Nephron (organoid): ENCODE results near the gene PDGFD.

Experiments
- H3K27ac Mint-ChIP-seq, 3 experiments: 2 replicates each; pipeline ENCODE4 v1.8.0; 2020; ENCODE audit warnings: mixed read lengths in 3 of 3, mild to moderate bottlenecking in 2 of 3, moderate library complexity in 1 of 3
- H3K27me3 Mint-ChIP-seq: 2 replicates; pipeline ENCODE4 v1.8.0; 2021; ENCODE audit warnings: low read depth, mild to moderate bottlenecking, moderate library complexity, mixed read lengths
- H3K36me3 Mint-ChIP-seq: 2 replicates; pipeline ENCODE4 v1.8.0; 2020; ENCODE audit warnings: low read depth, mixed read lengths
- H3K4me1 Mint-ChIP-seq: 2 replicates; pipeline ENCODE4 v1.8.0; 2020; ENCODE audit warnings: mixed read lengths
- H3K4me3 Mint-ChIP-seq, 3 experiments: 2 replicates each; pipeline ENCODE4 v1.8.0; 2020; ENCODE audit warnings: mild to moderate bottlenecking in 3 of 3, mixed read lengths in 3 of 3, moderate library complexity in 2 of 3
- H3K9me3 Mint-ChIP-seq: 2 replicates; pipeline ENCODE4 v1.8.0; 2020; ENCODE audit warnings: mixed read lengths
- TF ChIP-seq, protein P1 (sequence below), 3 experiments: fragments of 200-600 bp; sonication (generic); IDR thresholded peaks; one replicate each; pipeline ENCODE4 v1.5.0; 2021; ENCODE audit warnings: antibody characterized with exemption in 3 of 3; ENCODE audit not compliant: unreplicated experiment in 3 of 3

PDGFD gene

GRCh38 chr11:103961010-103961409 is 202.9 kb downstream of the PDGFD start:
- Mint-ChIP-seq H3K27ac (no peak overlapping the region), H3K4me1 (peaks cover 15% of the 10 kb centered on the region), H3K36me3 (no peaks in the 10 kb centered on the region), H3K9me3 (peaks cover 6% of the 10 kb centered on the region), H3K27me3 (no peaks in the 10 kb centered on the region), H3K4me3 (no peak overlapping the region)
- TF ChIP-seq, protein P1, sequence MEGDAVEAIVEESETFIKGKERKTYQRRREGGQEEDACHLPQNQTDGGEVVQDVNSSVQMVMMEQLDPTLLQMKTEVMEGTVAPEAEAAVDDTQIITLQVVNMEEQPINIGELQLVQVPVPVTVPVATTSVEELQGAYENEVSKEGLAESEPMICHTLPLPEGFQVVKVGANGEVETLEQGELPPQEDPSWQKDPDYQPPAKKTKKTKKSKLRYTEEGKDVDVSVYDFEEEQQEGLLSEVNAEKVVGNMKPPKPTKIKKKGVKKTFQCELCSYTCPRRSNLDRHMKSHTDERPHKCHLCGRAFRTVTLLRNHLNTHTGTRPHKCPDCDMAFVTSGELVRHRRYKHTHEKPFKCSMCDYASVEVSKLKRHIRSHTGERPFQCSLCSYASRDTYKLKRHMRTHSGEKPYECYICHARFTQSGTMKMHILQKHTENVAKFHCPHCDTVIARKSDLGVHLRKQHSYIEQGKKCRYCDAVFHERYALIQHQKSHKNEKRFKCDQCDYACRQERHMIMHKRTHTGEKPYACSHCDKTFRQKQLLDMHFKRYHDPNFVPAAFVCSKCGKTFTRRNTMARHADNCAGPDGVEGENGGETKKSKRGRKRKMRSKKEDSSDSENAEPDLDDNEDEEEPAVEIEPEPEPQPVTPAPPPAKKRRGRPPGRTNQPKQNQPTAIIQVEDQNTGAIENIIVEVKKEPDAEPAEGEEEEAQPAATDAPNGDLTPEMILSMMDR (IDR thresholded peaks at IDR 0.05; ENCODE audit: unreplicated experiment in 3 of 3), result no peak

- no peaks in the 10 kb centered on the region for H3K27me3 Mint-ChIP-seq
- H3K36me3 Mint-ChIP-seq, result no peaks in the 10 kb centered on the region
- peaks cover 6% of the 10 kb centered on the region for H3K4me1 Mint-ChIP-seq
- peaks cover 6% of the 10 kb centered on the region for H3K9me3 Mint-ChIP-seq
- H3K4me3 Mint-ChIP-seq, result no peak overlapping the region
- TF ChIP-seq, protein P1 (IDR thresholded peaks at IDR 0.05; ENCODE audit: unreplicated experiment in 3 of 3), result no peak
- no peak overlapping the region for H3K27ac Mint-ChIP-seq
Measured at GRCh38 chr11:103960108-103960507, 203.8 kb downstream of the PDGFD start.

DNA sequence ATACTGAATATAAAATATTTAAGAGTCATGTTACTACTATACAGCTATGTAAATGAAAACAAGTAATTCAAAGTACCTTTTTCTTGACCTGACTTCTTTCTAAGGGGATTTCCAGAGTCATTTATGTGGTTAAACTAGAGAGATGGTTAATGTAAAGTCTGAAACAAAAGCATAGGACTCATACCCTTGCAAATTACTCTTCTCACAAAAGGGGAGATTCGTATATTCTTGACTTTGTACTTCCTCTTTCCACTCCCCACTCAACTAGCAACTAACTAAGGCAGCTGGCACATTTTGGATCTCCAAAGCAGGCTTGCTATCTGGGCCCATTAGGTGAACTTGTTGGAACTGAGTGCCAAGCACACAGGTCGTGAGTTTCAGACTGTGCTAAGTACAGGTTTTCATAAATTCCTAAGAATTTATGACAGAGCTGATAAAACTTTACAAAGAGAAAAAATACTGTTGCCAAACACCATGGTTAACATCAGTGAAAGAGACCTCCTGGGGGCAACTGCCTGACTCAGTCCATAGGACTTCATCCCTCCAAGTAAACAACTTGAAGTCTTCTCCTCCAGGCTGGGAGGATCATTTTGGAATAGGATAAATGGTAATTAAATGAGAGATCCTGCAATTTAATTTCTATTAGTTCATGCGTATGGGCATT is 204.5 kb downstream of the PDGFD start:
- H3K4me3 Mint-ChIP-seq, result no peak overlapping the region

DNA sequence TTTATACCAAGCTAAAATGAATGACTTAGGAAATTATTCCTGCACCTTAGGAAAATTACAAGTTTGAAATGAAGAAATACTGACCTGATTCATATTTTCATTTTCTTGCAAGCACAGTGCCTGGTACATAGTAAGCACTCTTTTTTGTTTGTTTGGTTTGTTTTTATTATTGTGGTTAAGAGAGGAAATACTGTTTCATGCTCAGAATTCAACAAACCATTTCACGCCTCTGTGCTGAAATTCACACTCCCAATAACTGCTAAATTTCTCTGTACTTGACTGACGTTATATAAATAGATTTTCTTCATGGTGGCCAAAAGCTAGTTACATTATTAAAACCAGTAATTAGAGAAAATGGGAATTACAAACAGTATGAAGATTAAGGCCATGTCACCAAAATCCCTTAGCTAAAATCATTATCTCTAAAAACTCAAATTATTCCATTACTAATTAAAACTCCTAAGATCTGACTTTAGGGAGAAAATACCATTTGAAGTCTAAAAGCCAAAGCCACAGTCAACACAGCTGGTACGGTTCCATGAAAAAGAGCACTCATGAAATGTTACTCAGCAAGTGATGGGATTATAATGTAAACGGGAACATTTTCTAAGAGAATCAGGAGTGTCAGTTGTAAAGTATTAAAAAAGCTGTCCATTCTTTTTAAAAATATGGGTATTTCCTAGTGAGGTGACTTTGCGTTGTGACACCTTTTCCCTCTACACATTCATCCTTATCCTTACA is 205.3 kb downstream of the PDGFD start:
- Mint-ChIP-seq H3K9me3 (peaks cover 6% of the 10 kb centered on the region), H3K4me1 (peaks cover 14% of the 10 kb centered on the region), H3K36me3 (no peaks in the 10 kb centered on the region), H3K27me3 (no peaks in the 10 kb centered on the region), H3K27ac (no peak overlapping the region), H3K4me3 (no peak overlapping the region)
- TF ChIP-seq, protein P1 (IDR thresholded peaks at IDR 0.05; ENCODE audit: unreplicated experiment in 3 of 3), result no peak

More for the DNA sequence above, 204.5 kb downstream of the PDGFD start:
- peaks cover 6% of the 10 kb centered on the region for H3K9me3 Mint-ChIP-seq
- TF ChIP-seq, protein P1 (IDR thresholded peaks at IDR 0.05; ENCODE audit: unreplicated experiment in 3 of 3), result no peak
- no peaks in the 10 kb centered on the region for H3K36me3 Mint-ChIP-seq
- peaks cover 7% of the 10 kb centered on the region for H3K4me1 Mint-ChIP-seq
- no peaks in the 10 kb centered on the region for H3K27me3 Mint-ChIP-seq
- H3K27ac Mint-ChIP-seq, result no peak overlapping the region

GRCh38 chr11:103953797-103954486 is 210.0 kb downstream of the PDGFD start:
- TF ChIP-seq, protein P1 (IDR thresholded peaks at IDR 0.05; ENCODE audit: unreplicated experiment in 3 of 3), result no peak
- no peaks in the 10 kb centered on the region for H3K36me3 Mint-ChIP-seq
- no peaks in the 10 kb centered on the region for H3K27me3 Mint-ChIP-seq
- peaks cover 22% of the 10 kb centered on the region for H3K4me1 Mint-ChIP-seq
- H3K27ac Mint-ChIP-seq, result peak overlapping the region; percentile 66 to 82 (median 73)
- H3K4me3 Mint-ChIP-seq, result peak overlapping the region in 1 of 3 experiments; percentile 38
- peaks cover 6% of the 10 kb centered on the region for H3K9me3 Mint-ChIP-seq
